MM.1S (cell line): ENCODE measurements around the gene EEF2K.

Experiments
- CTCF ChIP-seq: fragments of 300-600 bp; sonication (generic); IDR thresholded peaks from 2 replicates; pipeline ENCODE4 v1.5.1; 2016; ENCODE audit warnings: antibody characterized with exemption, low read length, mixed read lengths
- EZH2phosphoT487 ChIP-seq: fragments of 300-600 bp; sonication (generic); IDR thresholded peaks from 2 replicates; pipeline ENCODE4 v1.6.1; 2018; ENCODE audit warnings: antibody characterized with exemption, low read length

DNA sequence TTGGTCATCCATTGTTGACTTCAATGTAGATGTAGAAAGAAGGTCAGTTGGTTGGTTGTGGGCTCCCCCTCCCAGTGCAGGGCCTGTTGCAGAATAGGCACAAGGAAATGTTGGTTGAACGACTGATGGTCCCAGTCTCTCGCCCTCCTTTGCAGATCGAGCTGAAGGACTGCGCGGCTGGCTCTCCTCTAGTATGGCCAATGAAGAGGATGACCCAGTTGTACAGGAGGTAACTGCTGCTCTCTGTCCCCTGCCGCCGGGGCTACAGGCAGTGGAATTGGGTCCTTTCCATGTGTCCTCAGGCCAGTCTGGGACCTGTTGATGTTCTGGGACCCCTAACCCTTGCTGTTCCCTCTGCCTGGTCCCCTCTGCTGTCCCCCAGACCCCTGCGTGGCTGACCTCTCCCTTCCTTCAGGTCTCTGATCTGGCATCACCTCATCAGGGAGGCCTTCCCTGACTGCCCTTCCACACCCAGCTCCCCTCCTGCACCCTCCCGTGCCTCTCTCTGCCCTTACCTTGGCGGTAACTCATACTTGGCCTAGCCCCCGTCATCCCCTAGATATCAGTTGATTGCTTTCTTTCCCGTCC is 96.8 kb downstream of the EEF2K start:
- TF ChIP-seq CTCF (no peak), EZH2phosphoT487 (no peak)
